A549 treated with ZK216348 at 1 μM for 4 hours (cell line): ENCODE measurements around the gene BMI1. TPM values are rescaled to one million over a fixed set of nuclear protein-coding genes. Genes with fewer than 3 reads are reported as not detected.

Experiments
- total RNA-seq: library from RNA; stranded (reverse); fragments of 200-300 nt; extraction: Qiagen RNA extraction; gene quantifications from 5 replicates; pipeline ENCODE4 v1.2.3, GENCODE V29; 2022; ENCODE audit warnings: low read depth

BMI1 gene
- 19.1 to 41.7 TPM (median 35.8 TPM) in 5 replicates for total RNA-seq

DNA sequence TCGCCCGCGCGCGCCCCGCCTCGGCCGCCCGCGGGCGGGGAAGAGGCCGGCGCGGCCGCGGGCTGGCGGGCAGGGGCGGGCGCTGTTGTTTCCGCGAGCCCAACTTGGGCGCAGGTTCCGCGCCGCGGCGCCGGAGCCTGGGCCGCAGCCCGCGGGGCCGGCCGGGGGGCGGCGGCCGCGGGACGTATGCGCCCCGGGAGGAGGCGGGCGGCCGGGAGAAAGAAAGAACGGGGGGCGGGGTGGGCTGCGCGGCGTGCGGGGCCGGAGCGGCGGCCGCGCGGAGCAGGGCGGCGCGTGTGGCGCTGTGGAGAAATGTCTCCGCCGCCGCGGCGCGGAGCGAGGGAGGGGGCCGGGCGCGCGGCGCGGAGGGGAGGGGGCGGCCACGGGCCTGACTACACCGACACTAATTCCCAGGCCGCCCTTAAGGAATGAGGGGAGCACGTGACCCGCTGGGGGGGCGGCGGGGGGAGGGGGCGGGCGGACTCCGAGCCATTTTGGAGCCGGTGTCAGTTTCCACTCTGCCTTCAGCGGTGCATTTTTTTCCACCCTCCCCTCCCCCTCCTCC is at the start of gene BMI1:
Gene BMI1, plus strand, starts transcription at position 509 of the 565 bp plus-strand sequence. CDS start 5,351 bp downstream, outside the sequence.

DNA sequence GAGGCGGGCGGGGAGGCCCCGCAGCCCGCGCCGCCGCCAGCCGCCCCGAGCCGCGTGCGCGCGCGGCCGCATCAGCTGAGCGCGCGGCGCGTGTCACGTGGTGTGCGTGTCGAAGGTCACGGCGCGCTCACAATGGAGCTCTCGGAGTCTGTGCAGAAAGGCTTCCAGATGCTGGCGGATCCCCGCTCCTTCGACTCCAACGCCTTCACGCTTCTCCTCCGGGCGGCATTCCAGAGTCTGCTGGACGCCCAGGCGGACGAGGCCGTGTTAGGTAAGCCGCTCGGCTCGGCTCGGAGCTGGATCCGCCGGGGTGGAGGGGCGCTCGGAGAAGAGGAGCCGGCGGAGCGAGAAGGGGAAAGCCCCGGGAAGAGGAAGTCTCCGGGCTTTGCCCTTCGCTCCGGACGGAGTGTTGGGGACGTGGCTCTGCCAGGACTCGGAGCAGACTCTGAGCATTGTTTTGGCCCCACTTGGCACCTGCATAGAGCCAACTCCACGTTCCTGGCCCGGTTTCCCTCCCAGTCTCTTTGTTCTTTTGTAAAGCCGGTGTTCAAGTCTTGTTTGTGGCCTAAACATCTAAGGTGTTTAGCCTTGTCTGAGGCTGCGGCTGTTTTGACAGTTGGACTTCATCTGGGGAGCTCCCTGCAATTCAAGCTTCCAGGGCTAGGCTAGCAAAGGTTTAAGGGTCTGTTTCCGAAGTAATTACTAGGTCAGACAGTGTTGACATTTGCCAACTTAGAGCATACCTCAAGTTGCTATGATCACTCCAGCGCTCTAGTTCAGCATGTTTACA is 4.4 kb upstream of the BMI1 start, which contains the start of gene COMMD3:
Gene COMMD3, plus strand, starts transcription at position 103 of the 790 bp plus-strand sequence. Its CDS starts 30 bp downstream, at position 133.

DNA sequence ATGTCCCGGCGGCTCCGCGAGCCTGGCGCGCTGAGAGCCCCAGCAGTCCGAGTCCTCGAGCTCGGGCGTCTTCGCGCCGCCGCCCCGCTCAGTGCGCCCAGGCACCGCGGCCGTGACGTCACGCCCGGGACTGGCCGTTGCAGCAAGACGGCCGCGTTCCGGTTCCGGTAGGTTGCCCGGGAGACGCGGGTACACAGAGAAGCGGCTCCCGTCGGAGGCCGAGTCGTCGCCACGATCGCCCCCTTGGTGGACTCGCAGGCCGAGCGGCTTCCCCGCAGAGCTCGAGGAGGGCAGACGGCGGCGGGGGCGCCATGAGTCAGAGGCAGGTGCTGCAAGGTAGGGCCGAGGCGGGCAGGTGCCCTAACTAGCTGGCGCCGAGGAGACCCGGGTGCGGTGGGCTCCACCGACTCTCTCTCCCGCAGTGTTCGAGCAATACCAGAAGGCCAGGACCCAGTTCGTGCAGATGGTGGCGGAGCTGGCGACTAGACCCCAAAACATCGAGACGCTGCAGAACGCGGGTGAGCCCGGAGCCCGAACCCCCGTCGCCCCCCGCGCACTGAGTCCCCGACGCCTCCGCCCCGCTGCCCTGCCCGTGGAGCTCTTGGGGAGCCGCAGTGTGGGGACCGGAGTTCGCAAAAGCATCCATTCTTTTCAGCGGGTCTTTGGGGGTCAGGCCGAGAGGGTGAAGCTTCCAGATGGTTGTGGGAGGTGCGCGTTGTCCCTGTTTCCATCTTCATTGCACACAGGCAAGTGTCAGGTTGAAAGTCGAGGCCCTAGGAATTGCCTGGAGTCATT is 24.6 kb downstream of the BMI1 start, which contains the start of gene SPAG6:
Gene SPAG6, plus strand, starts transcription at position 196 of the 795 bp plus-strand sequence. Its CDS starts 116 bp downstream, at position 312.

Other genes with a start within 250 kb of the BMI1 start
- not detected in 5 replicates for gene EBLN1, start 103.1 kb upstream of the BMI1 start, total RNA-seq
- gene COMMD3, start 4.7 kb upstream of the BMI1 start, total RNA-seq = 49.5 to 73.0 TPM (median 53.2 TPM) in 5 replicates
- gene SPAG6, start 24.4 kb downstream of the BMI1 start, total RNA-seq = not detected in 5 replicates